H1 (cell line): ENCODE data around the gene KLK7.

ENCODE experiments used
- CBX5 ChIP-seq: fragments of 300-800, 300-1000 bp; sonication (generic); IDR thresholded peaks from 2 replicates; pipeline ENCODE4 v1.7.1; 2016; ENCODE audit warnings: antibody characterized with exemption, low read length, low read depth
- CHD2 ChIP-seq: IDR thresholded peaks from 2 replicates; pipeline ENCODE4 v1.6.1; 2012; ENCODE audit warnings: low read length, improper control_type of control experiment
- EP300 ChIP-seq, 2 experiments: IDR thresholded peaks; 1 replicate in 1 of 2; 2 replicates in 1 of 2; pipeline ENCODE4 v1.6.1; 2011 to 2012; ENCODE audit warnings: low read depth in 2 of 2, low read length in 2 of 2, mild to moderate bottlenecking in 2 of 2, borderline replicate concordance in 1 of 2, inconsistent platforms in 1 of 2, moderate library complexity in 1 of 2
- EZH2 ChIP-seq: fragments of 200-600 bp; sonication (generic); IDR thresholded peaks from 2 replicates; pipeline ENCODE4 v1.7.1; 2012; ENCODE audit warnings: low read depth, mild to moderate bottlenecking, moderate library complexity, low read length, inconsistent platforms; ENCODE audit not compliant: severe bottlenecking
- GABPA ChIP-seq: IDR thresholded peaks from 2 replicates; pipeline ENCODE4 v1.6.1; 2011; ENCODE audit warnings: mild to moderate bottlenecking, low read length, moderate library complexity, borderline replicate concordance; ENCODE audit not compliant: insufficient read depth
- GTF2F1 ChIP-seq: IDR thresholded peaks from 2 replicates; pipeline ENCODE4 v1.6.1; 2012; ENCODE audit warnings: low read depth, low read length, improper control_type of control experiment, borderline replicate concordance
- POLR2A ChIP-seq, 2 experiments: IDR thresholded peaks; 1 replicate in 1 of 2; 2 replicates in 1 of 2; pipeline ENCODE4 v1.6.1; 2011; ENCODE audit warnings: low read depth in 2 of 2, low read length in 2 of 2, mild to moderate bottlenecking in 2 of 2; ENCODE audit errors: control extremely low read depth in 1 of 2
- POLR2AphosphoS5 ChIP-seq: IDR thresholded peaks from 2 replicates; pipeline ENCODE4 v1.6.1; 2011; ENCODE audit warnings: low read depth, low read length
- SIN3A ChIP-seq, 2 experiments: IDR thresholded peaks in 1 of 2; conservative IDR thresholded peaks in 1 of 2; 2 replicates each; pipeline ENCODE4 v1.6.1; 2011 to 2012; ENCODE audit warnings: low read length in 2 of 2, improper control_type of control experiment in 1 of 2, low read depth in 1 of 2, mild to moderate bottlenecking in 1 of 2
- TEAD4 ChIP-seq: IDR thresholded peaks from 2 replicates; pipeline ENCODE4 v1.6.1; 2012; ENCODE audit warnings: low read depth, low read length, inconsistent platforms, mixed read lengths
- TF ChIP-seq, protein P1 (sequence below), 3 experiments: IDR thresholded peaks; 1 replicate in 2 of 3; 2 replicates in 1 of 3; pipeline versions ENCODE4 v1.5.1 to v1.6.1; 2011; ENCODE audit warnings: low read length in 3 of 3, mild to moderate bottlenecking in 3 of 3, inconsistent platforms in 2 of 3, low read depth in 1 of 3, moderate library complexity in 1 of 3; ENCODE audit not compliant: insufficient read depth in 1 of 3; ENCODE audit errors: control extremely low read depth in 1 of 3
- TF ChIP-seq, protein P2 (sequence below): IDR thresholded peaks from 2 replicates; pipeline ENCODE4 v1.6.1; 2012; ENCODE audit warnings: low read length, inconsistent platforms
- TF ChIP-seq, protein P3 (sequence below): IDR thresholded peaks from 2 replicates; pipeline ENCODE4 v1.6.1; 2012; ENCODE audit warnings: inconsistent platforms
- TF ChIP-seq, protein P4 (sequence below): IDR thresholded peaks from 2 replicates; pipeline ENCODE4 v1.6.1; 2011; ENCODE audit warnings: low read depth, mild to moderate bottlenecking, low read length; ENCODE audit not compliant: insufficient read depth

DNA sequence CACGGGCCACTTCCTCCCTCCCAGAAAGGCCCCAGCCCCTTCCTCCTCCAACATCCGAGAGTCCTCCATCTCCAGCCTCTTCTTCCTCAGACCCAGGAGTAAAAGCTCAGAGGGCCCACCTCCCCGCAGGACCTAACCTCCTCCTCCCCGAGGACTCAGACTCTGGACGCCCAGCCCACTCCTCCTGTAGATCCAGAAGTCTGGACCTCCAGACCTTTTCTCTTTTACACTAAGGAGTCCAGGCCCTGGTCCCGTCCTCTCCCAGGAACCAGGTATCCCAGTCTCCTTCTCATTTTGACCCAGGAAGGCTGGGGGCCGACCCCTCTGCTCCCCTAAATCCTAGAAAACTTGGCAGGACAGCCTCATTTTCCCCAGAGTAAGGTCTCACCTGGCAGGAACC is 19.6 kb upstream of the KLK7 start:
- TF ChIP-seq, protein P1, sequence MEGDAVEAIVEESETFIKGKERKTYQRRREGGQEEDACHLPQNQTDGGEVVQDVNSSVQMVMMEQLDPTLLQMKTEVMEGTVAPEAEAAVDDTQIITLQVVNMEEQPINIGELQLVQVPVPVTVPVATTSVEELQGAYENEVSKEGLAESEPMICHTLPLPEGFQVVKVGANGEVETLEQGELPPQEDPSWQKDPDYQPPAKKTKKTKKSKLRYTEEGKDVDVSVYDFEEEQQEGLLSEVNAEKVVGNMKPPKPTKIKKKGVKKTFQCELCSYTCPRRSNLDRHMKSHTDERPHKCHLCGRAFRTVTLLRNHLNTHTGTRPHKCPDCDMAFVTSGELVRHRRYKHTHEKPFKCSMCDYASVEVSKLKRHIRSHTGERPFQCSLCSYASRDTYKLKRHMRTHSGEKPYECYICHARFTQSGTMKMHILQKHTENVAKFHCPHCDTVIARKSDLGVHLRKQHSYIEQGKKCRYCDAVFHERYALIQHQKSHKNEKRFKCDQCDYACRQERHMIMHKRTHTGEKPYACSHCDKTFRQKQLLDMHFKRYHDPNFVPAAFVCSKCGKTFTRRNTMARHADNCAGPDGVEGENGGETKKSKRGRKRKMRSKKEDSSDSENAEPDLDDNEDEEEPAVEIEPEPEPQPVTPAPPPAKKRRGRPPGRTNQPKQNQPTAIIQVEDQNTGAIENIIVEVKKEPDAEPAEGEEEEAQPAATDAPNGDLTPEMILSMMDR (IDR thresholded peaks at IDR 0.05; ENCODE audit: control extremely low read depth in 1 of 3, insufficient read depth in 1 of 3, low read depth in 1 of 3, low read length in 3 of 3) = no peak
- no peak for TF ChIP-seq POLR2A (IDR thresholded peaks at IDR 0.05; ENCODE audit: control extremely low read depth in 1 of 2, low read depth in 2 of 2, low read length in 2 of 2)
- no peak for TF ChIP-seq POLR2AphosphoS5
- no peak for TF ChIP-seq EZH2
- TF ChIP-seq, protein P2, sequence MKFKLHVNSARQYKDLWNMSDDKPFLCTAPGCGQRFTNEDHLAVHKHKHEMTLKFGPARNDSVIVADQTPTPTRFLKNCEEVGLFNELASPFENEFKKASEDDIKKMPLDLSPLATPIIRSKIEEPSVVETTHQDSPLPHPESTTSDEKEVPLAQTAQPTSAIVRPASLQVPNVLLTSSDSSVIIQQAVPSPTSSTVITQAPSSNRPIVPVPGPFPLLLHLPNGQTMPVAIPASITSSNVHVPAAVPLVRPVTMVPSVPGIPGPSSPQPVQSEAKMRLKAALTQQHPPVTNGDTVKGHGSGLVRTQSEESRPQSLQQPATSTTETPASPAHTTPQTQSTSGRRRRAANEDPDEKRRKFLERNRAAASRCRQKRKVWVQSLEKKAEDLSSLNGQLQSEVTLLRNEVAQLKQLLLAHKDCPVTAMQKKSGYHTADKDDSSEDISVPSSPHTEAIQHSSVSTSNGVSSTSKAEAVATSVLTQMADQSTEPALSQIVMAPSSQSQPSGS = no peak
- TF ChIP-seq GABPA = no peak
- TF ChIP-seq, protein P3, sequence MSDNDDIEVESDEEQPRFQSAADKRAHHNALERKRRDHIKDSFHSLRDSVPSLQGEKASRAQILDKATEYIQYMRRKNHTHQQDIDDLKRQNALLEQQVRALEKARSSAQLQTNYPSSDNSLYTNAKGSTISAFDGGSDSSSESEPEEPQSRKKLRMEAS = no peak
- TF ChIP-seq, protein P4, sequence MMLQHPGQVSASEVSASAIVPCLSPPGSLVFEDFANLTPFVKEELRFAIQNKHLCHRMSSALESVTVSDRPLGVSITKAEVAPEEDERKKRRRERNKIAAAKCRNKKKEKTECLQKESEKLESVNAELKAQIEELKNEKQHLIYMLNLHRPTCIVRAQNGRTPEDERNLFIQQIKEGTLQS = no peak
- no peak for TF ChIP-seq GTF2F1
- no peak for TF ChIP-seq CHD2
- TF ChIP-seq TEAD4 = no peak
- TF ChIP-seq CBX5 = no peak
- no peak for TF ChIP-seq EP300 (IDR thresholded peaks at IDR 0.05; ENCODE audit: borderline replicate concordance in 1 of 2, low read depth in 2 of 2, low read length in 2 of 2)
- no peak for TF ChIP-seq SIN3A (conservative IDR thresholded peaks at IDR 0.05 in 1 of 2, IDR thresholded peaks at IDR 0.05 in 1 of 2; ENCODE audit: low read depth in 1 of 2, low read length in 2 of 2)
